Hindlimb muscle (tissue), 1 donor: Measurements from ENCODE around the gene PDE6D. TPM values are rescaled to one million over a fixed set of nuclear protein-coding genes. Genes with fewer than 3 reads are reported as not detected.

Experiments used
- DNase-seq: peaks from one replicate; pipeline ENCODE4 v3.0.0-alpha.2; 2013
- polyA plus RNA-seq: library from polyadenylated mRNA; unstranded; fragments of 120-200 nt; gene quantifications from one replicate; pipeline ENCODE4 v1.2.1, GENCODE V29; 2013; ENCODE audit not compliant: insufficient read length

PDE6D gene
- polyA plus RNA-seq, 1 donor: 16.1 TPM

DNA sequence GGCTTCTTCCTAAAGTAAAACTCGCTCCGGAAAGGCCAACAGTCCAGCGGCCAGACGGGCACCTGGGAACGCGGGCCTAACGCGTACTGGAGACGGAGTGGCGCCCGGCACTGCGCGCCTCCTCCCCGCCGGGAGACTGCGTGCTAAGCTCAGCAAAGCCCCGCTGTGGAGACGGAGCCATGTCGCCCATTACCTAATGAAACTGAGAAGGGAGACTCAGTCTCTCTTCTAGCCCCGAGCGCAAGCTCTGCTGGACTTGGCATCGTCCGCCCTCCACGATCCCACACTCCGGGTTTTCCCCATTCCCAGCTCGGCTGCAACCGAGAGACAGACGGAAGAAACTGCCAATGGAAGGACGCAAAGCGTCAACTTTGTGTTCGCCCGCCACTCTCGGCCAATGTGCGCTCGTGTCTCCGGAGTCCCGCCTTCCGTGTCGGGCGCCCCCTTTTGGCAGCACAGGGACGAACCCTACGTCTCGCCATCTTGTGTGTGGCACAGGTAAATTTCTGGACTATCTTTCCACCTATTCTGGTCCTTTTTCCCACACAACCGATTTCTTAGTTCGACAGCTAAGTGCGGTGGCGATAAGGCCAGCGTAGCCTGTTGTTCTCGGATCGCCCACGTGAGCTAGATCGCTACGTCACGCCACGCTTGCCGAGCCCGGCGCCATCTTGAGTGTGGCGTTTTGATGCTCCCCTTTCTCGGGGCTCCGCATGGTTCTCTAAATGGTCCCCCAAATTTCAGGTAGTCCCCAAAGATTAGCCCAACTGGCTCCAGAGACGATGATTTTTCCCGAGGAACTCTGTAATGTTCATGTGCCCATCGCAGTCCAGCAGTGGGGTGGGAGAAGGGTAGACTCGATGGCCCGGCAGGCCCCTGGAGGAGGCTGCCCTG lies 74.1 kb downstream of the PDE6D start:
- peak; percentile 99 for DNase-seq

DNA sequence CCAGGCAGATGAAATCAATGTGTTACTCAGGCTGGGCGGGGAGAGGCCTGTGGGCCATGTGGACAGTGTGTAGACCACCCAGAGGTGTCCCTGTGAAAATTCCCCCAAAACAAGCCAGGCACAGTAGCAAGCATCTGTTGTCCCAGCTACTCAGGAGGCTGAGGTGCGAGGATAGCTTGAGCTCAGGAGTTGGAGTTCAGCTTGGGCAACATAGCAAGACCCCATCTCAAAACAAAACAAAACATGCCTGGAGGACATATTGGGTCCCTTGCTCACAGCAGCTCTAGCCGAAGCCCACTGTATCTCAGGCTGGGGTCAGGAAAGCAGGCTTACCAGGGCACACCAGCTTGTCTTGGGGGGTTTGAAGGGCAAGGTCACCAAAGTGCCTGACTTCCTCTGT lies 77.1 kb downstream of the PDE6D start:
- DNase-seq: no peak

DNA sequence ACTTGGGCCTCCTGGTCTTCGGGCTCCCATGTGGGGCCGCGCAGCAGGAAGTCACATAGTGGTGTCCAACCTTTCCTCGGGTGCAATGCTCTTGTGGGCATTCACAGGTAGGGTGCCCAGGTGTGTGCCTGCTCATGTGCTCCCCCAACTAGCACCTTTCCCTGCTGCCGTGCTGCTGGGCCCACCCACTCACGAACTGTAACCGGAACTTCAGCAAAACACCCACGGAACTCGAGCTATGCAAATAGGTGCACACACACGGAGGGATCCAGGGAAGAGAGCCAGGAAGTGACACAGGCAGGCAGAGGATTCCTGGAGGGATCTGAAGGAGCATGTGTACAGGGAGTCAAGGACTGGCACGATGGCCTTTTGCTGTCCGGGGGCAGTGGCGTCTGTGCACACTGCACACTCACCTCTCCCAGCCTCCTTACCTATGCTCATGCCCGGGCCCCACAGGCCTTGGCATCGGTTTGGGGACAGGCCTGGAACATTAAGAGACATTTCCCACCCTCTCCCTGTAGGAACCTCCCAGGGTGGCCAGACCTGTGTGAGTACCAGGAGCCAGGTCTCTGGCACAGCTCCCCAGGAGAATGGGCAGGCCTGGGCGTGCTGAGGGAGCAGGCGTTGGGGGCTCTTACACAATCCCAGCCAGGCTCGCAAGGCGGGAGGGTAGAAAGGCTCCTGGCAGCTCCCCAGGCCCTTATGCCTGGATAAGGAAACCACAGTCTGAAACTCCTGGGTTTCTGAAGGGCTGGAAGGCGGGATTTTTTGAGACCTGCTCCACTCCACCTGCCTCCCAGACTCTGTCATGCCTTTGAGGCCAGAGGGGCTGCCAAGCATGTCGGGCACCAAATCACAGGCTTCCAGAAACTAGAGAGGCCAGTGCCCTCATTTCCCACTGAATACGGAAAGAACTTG lies 79.4 kb downstream of the PDE6D start:
- no peak for DNase-seq

DNA sequence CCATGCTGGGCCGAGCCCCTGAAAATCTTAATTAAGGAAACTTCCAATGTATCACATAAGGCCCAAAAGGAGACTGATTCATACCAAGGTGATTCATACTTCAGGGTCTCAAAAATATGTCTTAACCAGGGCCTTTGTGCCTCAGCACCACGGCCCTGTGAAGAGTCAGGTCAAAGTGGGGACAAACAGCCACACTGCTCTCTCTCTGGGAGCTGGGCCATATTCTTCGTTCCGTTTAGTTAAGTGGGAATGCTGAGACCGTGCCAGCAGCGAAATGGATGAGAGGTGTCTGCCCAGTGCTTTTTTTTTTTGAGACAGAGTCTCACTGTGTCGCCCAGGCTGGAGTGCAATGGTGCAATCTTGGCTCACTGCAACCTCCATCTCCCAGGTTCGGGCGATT lies 82.1 kb downstream of the PDE6D start:
- DNase-seq: no peak

DNA sequence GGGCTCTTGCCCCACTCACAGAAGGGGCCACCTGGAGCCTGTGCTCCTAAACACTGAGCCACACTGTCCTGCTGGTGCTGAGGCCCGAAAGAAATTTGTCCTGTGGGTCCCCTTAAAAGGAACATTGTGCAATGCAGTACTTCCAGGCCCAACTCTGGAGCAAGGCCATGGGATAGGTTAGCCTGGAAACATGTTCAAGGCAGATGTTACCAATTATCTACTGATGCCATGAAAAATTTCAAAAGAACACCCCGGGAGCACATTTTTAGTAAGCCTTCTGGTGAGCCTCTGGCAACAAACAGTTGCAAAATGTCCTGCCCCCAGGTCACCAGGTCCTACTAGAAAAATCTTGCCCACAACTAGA lies 85.1 kb downstream of the PDE6D start:
- DNase-seq: no peak

DNA sequence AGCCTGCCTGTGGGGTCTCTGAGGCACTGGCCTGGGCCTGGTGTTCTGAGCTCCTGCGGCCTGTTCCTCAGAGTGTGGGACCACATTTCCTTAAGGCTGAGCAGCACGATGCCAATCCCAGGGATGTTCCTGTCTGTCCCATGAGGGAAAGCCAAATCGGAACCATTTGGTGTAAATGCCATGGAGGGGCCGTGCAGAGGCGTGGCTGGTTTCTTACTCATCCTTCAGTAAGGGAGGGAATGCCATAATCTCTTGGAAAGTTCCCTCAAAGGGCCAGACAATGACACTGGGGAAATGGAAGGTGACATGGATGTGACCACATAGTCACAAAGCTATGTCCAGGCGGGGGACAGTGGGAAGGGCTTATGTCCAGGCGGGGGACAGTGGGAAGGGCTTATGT lies 87.1 kb downstream of the PDE6D start:
- no peak for DNase-seq

DNA sequence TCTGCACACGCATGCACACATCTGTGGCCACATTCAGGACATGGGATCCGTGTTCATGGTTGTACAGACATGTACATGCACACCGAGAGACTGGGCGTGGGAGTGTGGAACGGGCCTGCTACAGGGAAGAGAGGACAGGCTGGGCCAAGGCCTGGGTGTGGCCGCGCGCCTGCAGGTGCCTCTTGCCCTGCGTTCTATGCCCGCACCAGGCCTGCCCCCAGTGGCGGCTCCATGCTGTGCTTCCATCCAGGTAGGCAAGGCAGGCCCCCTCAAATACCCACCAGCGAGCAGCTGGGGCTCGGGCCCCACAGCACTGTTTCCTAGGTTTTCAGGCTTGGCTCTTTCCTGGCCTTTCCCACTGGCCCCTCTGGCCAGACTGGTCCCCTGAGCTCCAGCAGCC lies 88.2 kb downstream of the PDE6D start:
- DNase-seq: no peak

DNA sequence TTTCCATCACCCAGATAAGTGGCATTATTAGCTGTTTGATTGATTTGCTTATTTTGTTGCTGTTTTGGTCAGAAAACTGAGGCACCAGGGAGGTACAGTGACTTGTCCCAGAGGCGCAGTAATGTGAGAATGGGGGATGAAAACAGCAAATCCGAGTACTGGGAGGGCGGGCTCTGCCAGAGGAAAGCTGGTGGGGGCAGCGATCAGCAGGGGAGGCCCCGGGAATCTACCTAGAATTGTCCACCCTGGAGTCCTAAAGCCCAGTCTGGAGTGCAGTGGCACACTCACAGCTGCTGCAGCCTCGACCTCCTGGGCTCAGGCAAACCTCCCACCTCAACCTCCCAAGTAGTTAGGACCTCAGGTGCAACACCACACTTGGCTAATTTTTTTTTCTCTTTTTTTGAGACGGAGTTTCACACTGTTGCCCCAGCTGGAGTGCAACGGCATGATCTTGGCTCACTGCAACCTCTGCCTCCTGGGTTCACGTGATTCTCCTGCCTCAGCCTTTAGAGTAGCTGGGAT lies 89.8 kb downstream of the PDE6D start:
- no peak for DNase-seq

DNA sequence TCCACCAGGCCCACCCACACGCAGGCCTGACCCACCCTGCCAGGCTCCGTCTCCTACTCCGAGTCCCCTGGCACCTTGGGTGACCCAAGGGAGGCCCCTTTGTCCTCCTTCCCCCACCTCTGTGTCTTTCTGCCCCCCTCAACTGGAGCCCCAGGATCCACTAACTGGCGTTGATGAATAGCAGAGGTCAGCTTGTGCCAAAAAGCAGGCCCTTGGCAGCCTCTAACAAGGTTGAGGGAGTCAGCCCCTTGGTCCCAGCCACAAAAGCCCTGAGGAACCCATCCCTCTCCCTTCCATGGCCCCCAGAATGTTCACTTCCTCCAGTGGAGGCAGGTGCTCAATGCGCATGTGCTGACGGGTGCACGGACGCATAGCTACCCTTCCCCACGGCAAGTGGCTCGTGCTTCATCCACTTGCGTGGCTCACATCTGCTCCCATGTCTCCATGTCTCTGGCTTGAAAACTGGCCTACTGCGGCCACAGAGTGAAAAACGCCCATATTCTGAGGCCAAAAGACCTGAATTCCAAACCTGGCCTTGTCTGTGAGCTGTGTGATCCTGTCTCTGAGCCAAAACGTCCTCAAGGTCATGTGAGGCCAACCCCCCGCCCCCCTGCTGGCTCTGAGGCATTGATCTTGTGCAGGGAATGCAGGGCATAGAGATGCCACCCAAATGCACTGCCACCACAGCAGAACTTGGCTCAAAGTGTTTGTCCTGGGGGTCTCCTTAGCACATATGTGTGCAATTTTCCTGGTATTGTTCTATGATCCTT lies 91.8 kb downstream of the PDE6D start:
- no peak for DNase-seq

DNA sequence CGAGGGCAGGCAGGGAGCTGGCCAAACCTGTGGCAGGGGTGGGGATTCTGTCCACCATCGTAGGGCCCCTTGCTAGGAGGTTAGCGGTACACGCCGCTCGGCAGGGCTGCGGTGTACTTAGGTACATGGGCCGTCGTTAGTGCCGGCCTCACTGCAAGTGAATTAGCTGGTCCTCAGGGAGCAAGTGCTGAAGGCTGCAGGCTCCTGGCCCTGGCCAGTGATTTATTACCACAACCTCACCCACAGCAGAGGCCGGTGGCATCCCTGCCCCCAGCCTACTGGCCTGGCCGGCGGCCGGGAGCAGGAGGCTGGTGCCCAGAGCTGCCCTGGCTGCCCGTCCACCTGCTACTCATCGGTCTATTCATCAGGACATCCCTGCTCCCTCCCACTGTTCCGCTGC lies 92.4 kb downstream of the PDE6D start:
- no peak for DNase-seq

DNA sequence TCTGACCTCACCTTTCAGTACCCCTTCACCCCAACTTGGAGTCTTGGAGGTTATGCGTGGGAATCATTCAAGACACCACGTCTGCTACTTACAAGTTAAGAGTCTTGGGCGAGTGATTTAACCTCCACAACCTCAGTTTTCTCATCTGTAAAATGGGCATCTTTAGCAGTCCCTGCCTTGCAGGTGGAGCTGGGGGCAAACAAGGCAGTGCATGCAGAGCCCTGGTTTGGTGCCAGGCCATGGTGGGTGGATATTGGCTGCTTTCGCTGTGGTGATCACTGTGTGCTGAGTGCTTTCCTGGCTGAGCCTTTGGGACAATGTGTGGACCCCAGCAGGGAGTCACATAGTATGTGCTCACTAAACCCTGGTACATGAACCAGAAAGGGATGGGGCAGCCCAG lies 93.1 kb downstream of the PDE6D start:
- DNase-seq: no peak

DNA sequence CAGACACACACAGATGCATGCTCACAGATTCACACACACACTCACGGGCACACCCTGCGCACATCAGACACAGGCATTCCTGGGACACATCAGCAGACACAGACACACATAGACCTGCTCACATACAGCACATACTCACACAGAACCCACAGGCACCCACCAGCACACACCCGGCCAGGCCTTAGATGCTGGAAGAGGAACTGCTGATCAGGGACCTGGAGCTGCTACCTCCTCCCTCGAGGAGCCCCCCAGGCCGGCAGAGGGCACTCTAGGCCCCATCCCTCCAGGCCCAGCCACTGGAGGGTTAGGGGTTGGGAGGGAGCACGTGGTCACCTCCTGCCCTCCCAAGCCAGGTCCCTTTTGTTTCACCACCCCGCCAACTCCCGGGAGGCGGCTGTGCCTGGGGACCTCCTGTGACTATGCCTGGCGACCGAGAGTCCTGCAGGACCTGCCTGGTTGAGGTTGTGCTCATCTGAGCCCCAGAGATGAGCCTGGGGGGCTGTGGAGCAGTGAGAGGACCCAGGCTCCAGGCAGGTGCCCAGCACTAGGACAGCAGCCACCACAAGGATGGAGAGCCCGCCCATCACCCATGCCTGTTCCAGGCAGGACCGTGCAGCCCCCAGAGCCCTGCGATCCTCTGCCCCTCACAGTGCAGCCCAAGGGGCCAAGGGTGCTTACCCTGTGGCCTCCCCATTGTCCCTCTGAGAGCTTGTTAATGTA lies 93.8 kb downstream of the PDE6D start:
- no peak for DNase-seq

DNA sequence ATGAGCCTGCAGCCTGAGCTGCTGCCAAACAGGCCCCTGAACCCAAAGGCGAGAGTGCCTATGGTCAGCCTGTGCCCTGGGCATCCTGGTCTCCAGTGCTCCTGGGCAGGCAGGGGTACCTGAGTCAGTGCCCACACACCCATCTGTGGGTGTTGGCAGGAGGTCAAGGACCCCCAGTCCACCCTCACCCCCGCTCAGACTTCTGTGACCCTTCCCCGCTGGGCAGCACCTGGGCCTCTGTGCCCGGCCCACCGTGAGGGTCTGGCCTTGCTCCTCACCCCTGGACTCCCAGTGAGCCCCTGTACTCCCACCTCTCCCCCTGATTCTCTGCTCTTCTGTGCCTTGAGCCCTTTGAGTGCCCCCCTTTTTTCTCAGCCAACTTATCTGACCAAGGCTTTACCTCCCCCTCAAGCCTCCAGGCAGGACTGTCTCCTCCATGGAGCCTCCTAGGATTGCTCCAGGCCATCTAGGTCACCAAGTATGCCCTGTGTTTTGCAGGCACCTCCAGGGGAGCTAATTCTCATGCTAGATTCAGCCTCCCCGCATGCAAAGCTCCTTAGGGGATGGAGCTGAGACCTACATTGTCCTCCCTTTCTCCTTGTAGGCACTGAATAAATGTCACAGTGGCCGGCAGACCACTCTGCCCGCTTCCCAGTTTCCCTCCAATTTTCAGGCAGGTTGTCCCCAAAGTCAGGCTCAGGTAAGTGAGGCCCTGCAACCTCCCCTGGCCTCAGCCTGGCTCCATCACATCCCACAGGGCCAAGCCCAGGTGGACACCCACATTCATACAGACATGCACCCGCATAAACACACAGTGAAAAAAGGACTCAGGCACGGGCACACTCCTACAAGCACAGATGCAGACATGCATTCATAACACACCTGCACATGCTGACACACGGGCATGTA lies 94.6 kb downstream of the PDE6D start:
- no peak for DNase-seq

DNA sequence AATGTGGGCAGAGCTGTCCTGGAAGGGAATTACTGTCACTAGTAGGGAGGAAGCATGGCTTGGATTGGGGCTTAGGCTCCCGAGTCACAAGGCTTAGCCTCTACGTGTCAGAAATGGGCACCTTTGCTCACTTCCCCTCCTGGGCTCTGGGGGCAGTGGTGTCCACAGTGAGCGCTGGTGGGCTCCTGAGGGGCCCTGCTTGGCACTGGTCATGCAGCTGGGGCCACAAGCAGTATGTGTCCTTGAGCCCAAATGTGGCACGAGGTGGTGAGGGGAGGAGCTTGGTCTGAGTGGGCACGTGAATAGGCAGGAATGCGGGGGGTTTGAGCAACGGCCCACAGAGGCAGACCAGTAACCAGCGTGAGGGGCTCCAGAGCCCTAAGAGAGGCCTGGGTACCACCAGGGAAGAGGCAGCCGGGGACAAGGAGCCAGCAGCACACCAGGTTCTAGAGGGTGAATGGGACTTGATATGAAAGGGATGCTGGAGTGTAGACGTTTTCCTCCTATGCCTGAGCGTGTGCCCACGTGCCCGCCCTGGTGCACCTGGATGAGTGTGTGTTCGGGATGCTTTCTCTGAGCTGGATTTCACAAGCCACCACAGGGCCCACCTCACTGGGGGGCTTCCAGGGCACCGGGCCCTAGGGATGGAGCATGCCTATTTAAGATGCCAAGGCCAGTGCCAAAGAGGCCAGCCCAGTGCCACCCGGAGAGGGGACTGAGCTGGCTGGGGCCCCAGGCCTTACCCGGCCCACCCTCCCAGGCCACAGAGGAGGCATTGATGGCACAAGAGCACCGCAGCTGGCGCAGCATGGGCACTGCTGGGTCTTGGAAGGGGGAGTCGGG lies 95.5 kb downstream of the PDE6D start:
- no peak for DNase-seq

DNA sequence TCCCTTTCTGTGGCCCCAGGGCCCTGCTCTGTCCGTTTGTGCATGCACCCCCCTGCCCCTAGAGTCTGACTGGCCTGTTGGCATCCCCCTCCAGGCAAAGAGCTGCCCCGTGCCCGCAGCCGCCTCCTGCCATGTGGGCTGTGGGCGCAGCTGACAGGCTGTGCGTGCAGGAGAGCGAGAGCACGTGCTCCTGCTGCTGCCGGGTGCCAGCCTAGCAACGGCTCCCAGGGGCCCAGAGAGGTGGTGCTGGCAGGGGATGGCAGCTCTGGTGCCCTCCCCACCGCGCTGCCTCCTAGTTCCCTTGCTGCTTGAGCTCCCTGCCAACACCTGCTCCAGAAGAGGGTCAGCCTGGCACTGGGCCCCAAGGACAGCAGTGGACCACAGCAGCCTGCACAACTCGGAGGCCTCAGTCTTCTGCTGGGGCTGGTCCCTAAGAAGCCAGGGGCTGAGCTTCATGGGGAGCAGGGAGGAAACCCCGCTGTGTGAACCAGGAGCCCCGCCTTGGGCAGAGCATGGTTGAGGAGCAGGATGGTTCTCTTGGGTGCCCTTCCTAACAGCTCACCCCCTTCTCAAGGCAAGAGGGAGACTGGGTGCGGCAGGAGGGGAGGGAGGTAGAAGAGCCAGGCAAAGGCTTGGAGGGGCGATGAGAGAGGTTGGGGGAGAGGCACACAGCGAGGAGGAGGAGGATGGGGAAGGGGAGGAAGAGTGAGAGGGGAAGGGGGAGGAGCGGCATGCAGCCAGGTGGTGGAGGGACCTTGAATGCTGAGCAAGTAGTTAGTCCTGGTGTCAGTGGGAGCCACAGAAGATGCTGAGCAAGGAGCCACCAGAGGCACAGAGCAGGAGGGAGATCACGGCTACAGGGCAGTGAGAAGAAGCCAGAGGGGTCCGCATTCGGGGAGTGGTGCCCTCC lies 96.5 kb downstream of the PDE6D start:
- no peak for DNase-seq

DNA sequence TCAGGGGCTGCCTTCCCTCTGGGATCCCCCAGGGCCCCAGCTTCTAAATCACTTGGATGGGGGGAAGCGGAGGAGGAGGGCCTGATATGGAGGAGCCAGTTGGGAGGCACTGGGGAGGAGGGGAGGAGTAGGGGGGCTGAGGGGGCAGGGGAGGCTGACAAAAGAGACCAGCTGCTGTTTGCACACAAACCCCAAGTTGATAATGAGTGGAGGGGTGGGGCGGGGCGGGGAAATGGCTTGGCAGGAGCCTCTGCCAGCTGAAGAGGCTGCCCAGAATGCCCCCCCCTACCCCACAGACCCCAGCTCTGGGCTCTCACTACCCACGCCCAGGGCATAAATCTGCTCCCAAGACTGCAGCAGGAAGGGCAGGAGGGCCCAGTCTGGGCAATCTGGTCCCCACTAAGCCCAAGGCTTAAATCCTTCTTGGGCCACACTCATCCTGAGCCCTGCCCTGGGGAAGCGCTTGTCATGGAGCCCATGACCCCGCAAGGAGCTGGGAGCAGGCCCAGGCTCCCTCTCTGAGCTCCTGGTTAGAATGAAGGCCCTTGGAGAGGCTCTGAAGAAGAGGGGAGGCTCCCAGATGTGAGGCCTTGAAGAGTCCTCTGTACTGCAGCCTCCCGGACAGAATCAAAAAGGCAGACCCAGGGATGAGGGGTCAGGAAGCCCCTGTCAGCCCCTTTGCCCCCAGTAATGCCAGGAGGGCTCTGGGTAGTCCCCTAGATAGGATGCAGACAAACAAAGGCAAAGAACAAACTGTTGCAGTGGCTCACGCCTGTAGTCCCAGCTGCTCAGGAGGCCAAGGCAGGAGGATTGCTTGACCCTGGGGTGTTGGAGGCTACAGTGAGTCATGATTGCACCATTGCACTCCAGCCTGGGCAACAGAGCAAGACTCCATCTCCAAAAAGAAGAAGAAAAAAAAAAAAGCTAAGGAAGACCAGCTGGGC lies 97.5 kb downstream of the PDE6D start:
- no peak for DNase-seq

DNA sequence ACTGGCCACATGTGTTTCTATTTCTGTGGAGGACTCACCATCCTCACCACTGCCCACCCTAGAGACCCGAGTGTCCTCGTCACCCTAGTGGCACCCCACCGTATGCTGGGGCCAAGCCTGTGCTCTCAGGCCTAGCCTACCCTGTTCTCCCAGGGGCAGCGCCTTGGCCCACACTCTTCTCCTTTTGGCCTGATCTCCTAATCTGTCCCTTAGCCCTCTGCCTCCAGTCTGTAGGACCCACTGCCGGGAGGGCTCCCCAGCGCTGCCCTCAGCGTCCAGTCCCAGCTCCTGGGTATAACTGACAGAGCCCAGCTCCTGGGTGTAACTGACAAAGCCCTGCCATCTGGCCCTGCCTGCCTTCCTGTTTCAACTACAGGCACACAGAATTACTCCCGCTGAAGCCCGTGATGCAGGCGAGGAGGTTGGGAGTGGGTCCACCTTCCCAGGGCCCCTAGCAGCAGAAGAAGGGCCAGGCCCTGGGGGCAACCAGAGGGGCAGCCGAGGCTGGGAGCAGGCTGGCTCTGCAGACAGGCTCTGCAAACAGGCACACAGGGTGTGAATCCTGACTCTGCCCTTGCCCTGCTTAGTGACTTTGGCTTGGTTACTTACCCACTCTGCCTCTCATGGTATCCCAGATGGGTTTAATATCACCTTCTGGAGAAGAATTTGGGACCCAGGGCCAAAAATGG lies 98.3 kb downstream of the PDE6D start:
- no peak for DNase-seq
